DND-41 (cell line): Measurements from ENCODE around the gene MAML3.
A peak's percentile ranks its signal among the peaks of the same experiment; 100 is the strongest.

Experiments
- ATAC-seq: fragments of 200-7000 bp; cut with Tn5 transposase; 3 replicates; pipeline ENCODE4 v1.9.1; 2021; ENCODE audit warnings: low read depth; ENCODE audit not compliant: insufficient read depth
- DNase-seq: peaks from one replicate; pipeline ENCODE4 v3.0.0-alpha.2; 2020
- H2AFZ ChIP-seq: 2 replicates; pipeline ENCODE4 v1.6.0; 2012; ENCODE audit warnings: low read depth, low read length
- H3K27ac ChIP-seq: 2 replicates; pipeline ENCODE4 v1.5.1; 2012; ENCODE audit warnings: low read length, inconsistent platforms
- H3K27me3 ChIP-seq: fragments of 200-600 bp; sonication (generic); 2 replicates; pipeline ENCODE4 v1.6.0; 2012; ENCODE audit warnings: low read length, mild to moderate bottlenecking, inconsistent platforms; ENCODE audit not compliant: insufficient read depth, poor library complexity
- H3K36me3 ChIP-seq: 2 replicates; pipeline ENCODE4 v1.5.1; 2012; ENCODE audit warnings: low read length, inconsistent platforms; ENCODE audit not compliant: insufficient read depth
- H3K4me1 ChIP-seq: 2 replicates; pipeline ENCODE4 v1.5.1; 2012; ENCODE audit warnings: mild to moderate bottlenecking, low read length; ENCODE audit not compliant: insufficient read depth
- H3K4me2 ChIP-seq: 2 replicates; pipeline ENCODE4 v1.6.0; 2012; ENCODE audit warnings: mild to moderate bottlenecking, moderate library complexity, low read length, inconsistent platforms; ENCODE audit not compliant: insufficient read depth
- H3K4me3 ChIP-seq, 2 experiments: fragments of 200-600 bp in 1 of 2; shearing (Covaris generic) in 1 of 2; 2 replicates each; pipeline ENCODE4 v1.5.1; 2012 to 2016; ENCODE audit warnings: inconsistent platforms in 2 of 2, low read length in 2 of 2, mild to moderate bottlenecking in 2 of 2, low read depth in 1 of 2, moderate library complexity in 1 of 2
- H3K79me2 ChIP-seq: 2 replicates; pipeline ENCODE4 v1.6.0; 2012; ENCODE audit warnings: low read length, inconsistent platforms; ENCODE audit not compliant: insufficient read depth
- H3K9ac ChIP-seq: 2 replicates; pipeline ENCODE4 v1.6.0; 2012; ENCODE audit warnings: low read depth, mild to moderate bottlenecking, inconsistent platforms, low read length, moderate library complexity
- H3K9me3 ChIP-seq: 2 replicates; pipeline ENCODE4 v1.5.1; 2012; ENCODE audit warnings: low read length, moderate library complexity, mild to moderate bottlenecking, inconsistent platforms; ENCODE audit not compliant: insufficient read depth, severe bottlenecking
- H4K20me1 ChIP-seq: 2 replicates; pipeline ENCODE4 v1.6.0; 2012; ENCODE audit warnings: low read length; ENCODE audit not compliant: insufficient read depth
- CTCF ChIP-seq: IDR thresholded peaks from 2 replicates; pipeline ENCODE4 v1.5.1; 2012; ENCODE audit warnings: borderline replicate concordance, low read length, moderate library complexity, mild to moderate bottlenecking; ENCODE audit not compliant: poor library complexity, severe bottlenecking; ENCODE audit errors: extremely low read depth
- EZH2 ChIP-seq: IDR thresholded peaks from 3 replicates; pipeline ENCODE4 v1.6.1; 2012; ENCODE audit warnings: borderline replicate concordance, low read depth, mild to moderate bottlenecking, moderate library complexity, low read length, inconsistent platforms; ENCODE audit not compliant: severe bottlenecking

The MAML3 gene

GRCh38 chr4:140054861-140055260 lies 99.1 kb downstream of the MAML3 start:
- Histone ChIP-seq H3K4me2 (no peak overlapping the region), H2AFZ (no peak overlapping the region), H3K9me3 (no peaks in the 10 kb centered on the region), H3K9ac (no peak overlapping the region), H3K4me1 (peaks cover 20% of the 10 kb centered on the region), H3K27ac (no peak overlapping the region), H3K4me3 (no peak overlapping the region), H3K79me2 (no peaks in the 10 kb centered on the region), H3K36me3 (no peaks in the 10 kb centered on the region), H4K20me1 (no peaks in the 10 kb centered on the region), H3K27me3 (no peaks in the 10 kb centered on the region)
- DNase-seq, result no peak
- TF ChIP-seq EZH2, result no peak
- TF ChIP-seq CTCF, result no peak
- ATAC-seq, result no peak

GRCh38 chr4:140053185-140053584 lies 100.8 kb downstream of the MAML3 start:
- H4K20me1 ChIP-seq, result no peaks in the 10 kb centered on the region
- H3K9ac ChIP-seq, result no peak overlapping the region
- H3K36me3 ChIP-seq, result no peaks in the 10 kb centered on the region
- no peak overlapping the region for H3K4me2 ChIP-seq
- no peaks in the 10 kb centered on the region for H3K27me3 ChIP-seq
- peaks cover 3% of the 10 kb centered on the region; the same call in 1 of the 2 replicates for H3K79me2 ChIP-seq
- H3K4me1 ChIP-seq, result peaks cover 37% of the 10 kb centered on the region
- H3K9me3 ChIP-seq, result no peaks in the 10 kb centered on the region
- H3K4me3 ChIP-seq, result no peak overlapping the region
- TF ChIP-seq CTCF (no peak), EZH2 (no peak)
- DNase-seq (no peak), ATAC-seq (no peak)
- H2AFZ ChIP-seq, result no peak overlapping the region
- H3K27ac ChIP-seq, result no peak overlapping the region

- TF ChIP-seq CTCF, result peak; percentile 62
- TF ChIP-seq EZH2, result no peak
- H3K9ac ChIP-seq, result no peak overlapping the region
- no peak overlapping the region for H3K4me3 ChIP-seq
- H3K36me3 ChIP-seq, result no peaks in the 10 kb centered on the region
- H4K20me1 ChIP-seq, result no peaks in the 10 kb centered on the region
- H3K79me2 ChIP-seq, result peaks cover 9% of the 10 kb centered on the region; the same call in 1 of the 2 replicates
- no peak overlapping the region for H2AFZ ChIP-seq
- H3K27me3 ChIP-seq, result no peaks in the 10 kb centered on the region
- no peak overlapping the region for H3K27ac ChIP-seq
- H3K9me3 ChIP-seq, result no peaks in the 10 kb centered on the region
- ATAC-seq (no peak), DNase-seq (peak; percentile 37)
- no peak overlapping the region for H3K4me2 ChIP-seq
- H3K4me1 ChIP-seq, result peaks cover 48% of the 10 kb centered on the region
These were observed 101.9 kb downstream of the MAML3 start for GRCh38 chr4:140052050-140052449.
